NT2/D1 (cell line): ENCODE measurements around the gene DCTPP1.

Source experiments
- DNase-seq: peaks from one replicate; pipeline ENCODE4 v3.0.0-alpha.2; 2011; ENCODE audit warnings: low read depth, low spot score
- H3K27me3 ChIP-seq: 2 replicates; pipeline ENCODE4 v1.6.0; 2011; ENCODE audit warnings: mild to moderate bottlenecking; ENCODE audit not compliant: insufficient read length, insufficient read depth
- H3K36me3 ChIP-seq: 2 replicates; pipeline ENCODE4 v1.6.1; 2011; ENCODE audit warnings: mild to moderate bottlenecking, low read length, mixed read lengths; ENCODE audit not compliant: insufficient read depth, insufficient read length
- H3K4me1 ChIP-seq: 2 replicates; pipeline ENCODE4 v1.5.1; 2011; ENCODE audit not compliant: insufficient read depth, insufficient read length
- H3K4me3 ChIP-seq: 2 replicates; pipeline ENCODE4 v1.5.1; 2011; ENCODE audit warnings: low read depth; ENCODE audit not compliant: insufficient read length
- H3K9ac ChIP-seq: 2 replicates; pipeline ENCODE4 v1.6.0; 2011; ENCODE audit warnings: low read depth; ENCODE audit not compliant: insufficient read length
- H3K9me3 ChIP-seq: 2 replicates; pipeline ENCODE4 v1.5.1; 2011; ENCODE audit warnings: mild to moderate bottlenecking, low read length; ENCODE audit not compliant: insufficient read depth
- SUZ12 ChIP-seq: IDR thresholded peaks from 2 replicates; pipeline ENCODE4 v1.6.1; 2011; ENCODE audit not compliant: insufficient read length, insufficient read depth; ENCODE audit errors: extremely low read depth
- YY1 ChIP-seq: IDR thresholded peaks from 2 replicates; pipeline ENCODE4 v1.6.1; 2011; ENCODE audit not compliant: insufficient read length, insufficient read depth
- ZNF274 ChIP-seq: IDR thresholded peaks from 2 replicates; pipeline ENCODE4 v1.6.1; 2011; ENCODE audit warnings: mild to moderate bottlenecking, low read depth, low read length

DCTPP1 gene

GRCh38 chr16:30377812-30378235 lies 52.0 kb downstream of the DCTPP1 start:
- peak; percentile 83 for DNase-seq
- Histone ChIP-seq H3K9ac (peak overlapping the region; percentile 76), H3K4me3 (peak overlapping the region; percentile 44), H3K9me3 (no peaks in the 10 kb centered on the region), H3K27me3 (no peaks in the 10 kb centered on the region), H3K36me3 (peaks cover 12% of the 10 kb centered on the region), H3K4me1 (peaks cover 19% of the 10 kb centered on the region)
- no peak for TF ChIP-seq YY1
- no peak for TF ChIP-seq SUZ12
- no peak for TF ChIP-seq ZNF274

- TF ChIP-seq YY1 (no peak), SUZ12 (no peak), ZNF274 (no peak)
- DNase-seq = no peak
- Histone ChIP-seq H3K4me1 (peaks cover 19% of the 10 kb centered on the region), H3K4me3 (peak overlapping the region; percentile 44), H3K27me3 (no peaks in the 10 kb centered on the region), H3K9me3 (no peaks in the 10 kb centered on the region), H3K9ac (peak overlapping the region; percentile 76), H3K36me3 (peaks cover 12% of the 10 kb centered on the region)
These were observed 52.6 kb downstream of the DCTPP1 start for GRCh38 chr16:30377050-30377811.

- peak overlapping the region; percentile 3 for H3K9ac ChIP-seq
- H3K4me3 ChIP-seq = no peak overlapping the region
- H3K9me3 ChIP-seq = no peaks in the 10 kb centered on the region
- DNase-seq = no peak
- H3K4me1 ChIP-seq = peaks cover 17% of the 10 kb centered on the region
- H3K27me3 ChIP-seq = no peaks in the 10 kb centered on the region
- TF ChIP-seq ZNF274 = no peak
- TF ChIP-seq YY1 = no peak
- no peak for TF ChIP-seq SUZ12
- H3K36me3 ChIP-seq = peaks cover 12% of the 10 kb centered on the region
These were observed 53.3 kb downstream of the DCTPP1 start for GRCh38 chr16:30376461-30376902.

- Histone ChIP-seq H3K9me3 (no peaks in the 10 kb centered on the region), H3K4me1 (peaks cover 15% of the 10 kb centered on the region), H3K9ac (no peak overlapping the region), H3K27me3 (no peaks in the 10 kb centered on the region), H3K4me3 (no peak overlapping the region), H3K36me3 (peaks cover 9% of the 10 kb centered on the region)
- DNase-seq = no peak
- no peak for TF ChIP-seq YY1
- no peak for TF ChIP-seq SUZ12
- no peak for TF ChIP-seq ZNF274
These were observed 54.0 kb downstream of the DCTPP1 start for GRCh38 chr16:30375864-30376263.

GRCh38 chr16:30374538-30374937 lies 55.3 kb downstream of the DCTPP1 start, which contains the start of gene MYL11:
TSS of gene MYL11 (plus strand) at chr16:30374802. CDS start at chr16:30374858, 56 bp downstream.
- no peak within 1 kb of the TSS for H3K4me3 ChIP-seq
- no peak for DNase-seq
- H3K36me3 ChIP-seq = no peaks in the 10 kb centered on the region
- H3K4me1 ChIP-seq = peaks cover 12% of the 10 kb centered on the region
- no peak for TF ChIP-seq ZNF274
- no peak for TF ChIP-seq SUZ12
- no peak for TF ChIP-seq YY1
- H3K9ac ChIP-seq = no peak within 1 kb of the TSS
- H3K27me3 ChIP-seq = no peaks in the 10 kb centered on the region
- H3K9me3 ChIP-seq = no peaks in the 10 kb centered on the region
